ENCODE data around the gene ATF7. TPM values are rescaled to one million over a fixed set of nuclear protein-coding genes. Genes with fewer than 3 reads are reported as not detected.
"Not testable (repeated sequence)": the region's sequence is repeated elsewhere in the genome, so short reads cannot be mapped to it uniquely, and the experiment has no call there.

The ATF7 gene
- total RNA-seq, 1 donor from 2014 or later: 12.7 TPM

- Histone ChIP-seq H4K20me1 (ENCODE audit: low read depth) (no peaks in the 10 kb centered on the region), H3K79me2 (ENCODE audit: low read depth) (peaks cover 36% of the 10 kb centered on the region), H3K9me3 (ENCODE audit: low read depth) (no peaks in the 10 kb centered on the region), H3K4me1 (peaks cover 24% of the 10 kb centered on the region), H3K36me3 (no peaks in the 10 kb centered on the region), H2AFZ (replicated peaks) (no peak overlapping the region), H3K9ac (no peak overlapping the region), H3K27ac (no peak overlapping the region), H3K4me2 (no peak overlapping the region), H3F3A (ENCODE audit: low read depth) (peaks cover 14% of the 10 kb centered on the region), H3K4me3 (no peak overlapping the region), H3K27me3 (no peaks in the 10 kb centered on the region)
- H3K27me3 Mint-ChIP-seq (ENCODE audit: insufficient read depth, low read depth): no peaks in the 10 kb centered on the region
- no peak for TF ChIP-seq EZH2 (IDR thresholded peaks at IDR 0.05)
- TF ChIP-seq EZH2phosphoT487 (IDR thresholded peaks at IDR 0.05): no peak
- no peak for TF ChIP-seq CTCF (IDR thresholded peaks at IDR 0.05)
- no peak overlapping the region for H3K4me3 Mint-ChIP-seq
- no peak overlapping the region for H3K27ac Mint-ChIP-seq
- H3K4me1 Mint-ChIP-seq: peaks cover 13% of the 10 kb centered on the region
- no peaks in the 10 kb centered on the region for H3K9me3 Mint-ChIP-seq
- peaks cover 12% of the 10 kb centered on the region for H3K36me3 Mint-ChIP-seq
- DNase-seq (ENCODE audit: low spot score): no peak
Measured at GRCh38 chr12:53601296-53601847, 24.8 kb downstream of the ATF7 start.

GRCh38 chr12:53600490-53601295 lies 25.5 kb downstream of the ATF7 start:
- Mint-ChIP-seq H3K4me3 (no peak overlapping the region), H3K27ac (no peak overlapping the region)

GRCh38 chr12:53599579-53599978 lies 26.6 kb downstream of the ATF7 start:
- Mint-ChIP-seq H3K36me3 (peaks cover 12% of the 10 kb centered on the region), H3K27me3 (ENCODE audit: insufficient read depth, low read depth) (no peaks in the 10 kb centered on the region)

More at GRCh38 chr12:53600490-53601295, 25.5 kb downstream of the ATF7 start:
- H3K4me1 ChIP-seq: peaks cover 24% of the 10 kb centered on the region
- H3K9me3 ChIP-seq (ENCODE audit: low read depth): no peaks in the 10 kb centered on the region
- H3K4me2 ChIP-seq: no peak overlapping the region
- DNase-seq (ENCODE audit: low spot score): no peak
- H3K9ac ChIP-seq: no peak overlapping the region
- TF ChIP-seq EZH2 (IDR thresholded peaks at IDR 0.05): no peak
- no peak for TF ChIP-seq CTCF (IDR thresholded peaks at IDR 0.05)
- no peak for TF ChIP-seq EZH2phosphoT487 (IDR thresholded peaks at IDR 0.05)
- peaks cover 13% of the 10 kb centered on the region for H3K4me1 Mint-ChIP-seq
- no peaks in the 10 kb centered on the region for H3K36me3 ChIP-seq
- H3K4me3 ChIP-seq: no peak overlapping the region
- H3F3A ChIP-seq (ENCODE audit: low read depth): peaks cover 14% of the 10 kb centered on the region
- H4K20me1 ChIP-seq (ENCODE audit: low read depth): no peaks in the 10 kb centered on the region
- no peak overlapping the region for H3K27ac ChIP-seq
- H2AFZ ChIP-seq (replicated peaks): no peak overlapping the region
- no peaks in the 10 kb centered on the region for H3K9me3 Mint-ChIP-seq
- no peaks in the 10 kb centered on the region for H3K27me3 Mint-ChIP-seq (ENCODE audit: insufficient read depth, low read depth)
- peaks cover 12% of the 10 kb centered on the region for H3K36me3 Mint-ChIP-seq
- H3K79me2 ChIP-seq (ENCODE audit: low read depth): peaks cover 38% of the 10 kb centered on the region
- no peaks in the 10 kb centered on the region for H3K27me3 ChIP-seq

GRCh38 chr12:53598971-53599370 lies 27.2 kb downstream of the ATF7 start:
- H3K4me2 ChIP-seq; H3K36me3 ChIP-seq; H3K27ac ChIP-seq; DNase-seq (ENCODE audit: low spot score); H3K4me3 ChIP-seq; H4K20me1 ChIP-seq (ENCODE audit: low read depth); H2AFZ ChIP-seq (replicated peaks); H3K9me3 ChIP-seq (ENCODE audit: low read depth); H3F3A ChIP-seq (ENCODE audit: low read depth); H3K27me3 ChIP-seq; H3K4me3 Mint-ChIP-seq; H3K27me3 Mint-ChIP-seq (ENCODE audit: insufficient read depth, low read depth); H3K9ac ChIP-seq; H3K9me3 Mint-ChIP-seq; H3K27ac Mint-ChIP-seq: not testable (repeated sequence)
- H3K4me1 ChIP-seq: peaks cover 21% of the 10 kb centered on the region
- H3K79me2 ChIP-seq (ENCODE audit: low read depth): peaks cover 29% of the 10 kb centered on the region
- Mint-ChIP-seq H3K4me1 (peaks cover 14% of the 10 kb centered on the region), H3K36me3 (peaks cover 12% of the 10 kb centered on the region)

More at GRCh38 chr12:53599579-53599978, 26.6 kb downstream of the ATF7 start:
- peaks cover 35% of the 10 kb centered on the region for H3K79me2 ChIP-seq (ENCODE audit: low read depth)
- no peaks in the 10 kb centered on the region for H3K36me3 ChIP-seq
- Mint-ChIP-seq H3K9me3 (no peaks in the 10 kb centered on the region), H3K4me1 (peaks cover 13% of the 10 kb centered on the region), H3K27ac (no peak overlapping the region), H3K4me3 (no peak overlapping the region)
- H3K27me3 ChIP-seq: no peaks in the 10 kb centered on the region
- TF ChIP-seq CTCF (IDR thresholded peaks at IDR 0.05): no peak
- TF ChIP-seq EZH2 (IDR thresholded peaks at IDR 0.05): no peak
- TF ChIP-seq EZH2phosphoT487 (IDR thresholded peaks at IDR 0.05): no peak
- no peak overlapping the region for H3K4me3 ChIP-seq
- H2AFZ ChIP-seq (replicated peaks): no peak overlapping the region
- H4K20me1 ChIP-seq (ENCODE audit: low read depth): peaks cover 4% of the 10 kb centered on the region
- H3K9ac ChIP-seq: no peak overlapping the region
- no peak overlapping the region for H3K4me2 ChIP-seq
- no peak for DNase-seq (ENCODE audit: low spot score)
- no peaks in the 10 kb centered on the region for H3K9me3 ChIP-seq (ENCODE audit: low read depth)
- peaks cover 24% of the 10 kb centered on the region for H3K4me1 ChIP-seq
- peaks cover 12% of the 10 kb centered on the region for H3F3A ChIP-seq (ENCODE audit: low read depth)
- no peak overlapping the region for H3K27ac ChIP-seq

Measured in neural progenitor cell (in vitro differentiated cells).